ENCODE data around the gene POU3F3. TPM values are rescaled to one million over a fixed set of nuclear protein-coding genes. Genes with fewer than 3 reads are reported as not detected.

Gene POU3F3
- total RNA-seq, 6 donors from 2014 or later, result not detected

DNA sequence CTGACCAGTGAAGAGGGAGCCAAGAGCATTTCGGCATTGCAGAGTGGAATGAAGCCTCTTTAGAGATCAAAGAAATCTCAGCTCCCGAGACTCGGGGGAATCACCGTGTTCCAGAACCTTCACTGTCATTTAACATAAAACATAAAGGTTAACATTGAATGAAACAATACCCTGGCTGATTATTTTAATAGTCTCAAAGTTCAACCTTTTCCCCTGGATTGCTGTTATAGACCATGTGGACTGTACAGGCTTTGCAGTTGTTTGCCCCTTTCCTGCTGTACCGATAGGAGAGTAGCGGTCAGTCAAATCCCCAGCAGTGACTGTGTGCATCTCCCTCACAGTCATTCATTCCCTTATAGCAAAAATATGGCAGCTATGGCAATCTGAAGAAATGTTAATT is 48.4 kb downstream of the POU3F3 start:
- no peaks in the 10 kb centered on the region for H3K36me3 ChIP-seq
- no peaks in the 10 kb centered on the region for H3K9me3 ChIP-seq
- H3K4me1 ChIP-seq, result no peaks in the 10 kb centered on the region
- no peak overlapping the region for H3K4me3 ChIP-seq
- H3K27ac ChIP-seq, result no peak overlapping the region
- no peak for TF ChIP-seq EP300 (IDR thresholded peaks at IDR 0.05)
- no peak for TF ChIP-seq POLR2A (IDR thresholded peaks at IDR 0.05)
- TF ChIP-seq POLR2AphosphoS5 (IDR thresholded peaks at IDR 0.05), result no peak
- TF ChIP-seq, protein P1, sequence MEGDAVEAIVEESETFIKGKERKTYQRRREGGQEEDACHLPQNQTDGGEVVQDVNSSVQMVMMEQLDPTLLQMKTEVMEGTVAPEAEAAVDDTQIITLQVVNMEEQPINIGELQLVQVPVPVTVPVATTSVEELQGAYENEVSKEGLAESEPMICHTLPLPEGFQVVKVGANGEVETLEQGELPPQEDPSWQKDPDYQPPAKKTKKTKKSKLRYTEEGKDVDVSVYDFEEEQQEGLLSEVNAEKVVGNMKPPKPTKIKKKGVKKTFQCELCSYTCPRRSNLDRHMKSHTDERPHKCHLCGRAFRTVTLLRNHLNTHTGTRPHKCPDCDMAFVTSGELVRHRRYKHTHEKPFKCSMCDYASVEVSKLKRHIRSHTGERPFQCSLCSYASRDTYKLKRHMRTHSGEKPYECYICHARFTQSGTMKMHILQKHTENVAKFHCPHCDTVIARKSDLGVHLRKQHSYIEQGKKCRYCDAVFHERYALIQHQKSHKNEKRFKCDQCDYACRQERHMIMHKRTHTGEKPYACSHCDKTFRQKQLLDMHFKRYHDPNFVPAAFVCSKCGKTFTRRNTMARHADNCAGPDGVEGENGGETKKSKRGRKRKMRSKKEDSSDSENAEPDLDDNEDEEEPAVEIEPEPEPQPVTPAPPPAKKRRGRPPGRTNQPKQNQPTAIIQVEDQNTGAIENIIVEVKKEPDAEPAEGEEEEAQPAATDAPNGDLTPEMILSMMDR (IDR thresholded peaks at IDR 0.05), result no peak
- ATAC-seq (ENCODE audit: low FRiP score in 2 of 2) (no peak), DNase-seq (no peak)
- WGBS, 2 donors, result 71 to 78% methylated on average over 6 of the region's 6 CpGs
- no peaks in the 10 kb centered on the region for H3K27me3 ChIP-seq

Small RNAs within 50 kb of the gene (small RNA-seq; reads per million reads assigned to genes)
- gene AC018730.1, result 0 reads per million in 4 donors

Other genes starting within 250 kb of the POU3F3 start
- gene MRPS9, start 184.0 kb downstream of the POU3F3 start, total RNA-seq, result 10 to 100 TPM; 15.4 to 17.8 (median 17.0) TPM